WTC11 (cell line): ENCODE data around the gene FBLN7.

ENCODE experiments used
- CBFB ChIP-seq: sonication (generic); formaldehyde crosslinking; IDR thresholded peaks from 2 replicates; pipeline ENCODE4 v1.8.1; 2022; ENCODE audit warnings: mild to moderate bottlenecking, low read depth, missing genetic modification reagents
- CREB1 ChIP-seq: sonication (generic); formaldehyde crosslinking; IDR thresholded peaks from 2 replicates; pipeline ENCODE4 v1.8.0; 2023; ENCODE audit warnings: mild to moderate bottlenecking, missing genetic modification reagents
- CTCF ChIP-seq: fragments of 200-600 bp; IDR thresholded peaks from 2 replicates; pipeline ENCODE4 v1.8.0; 2022; ENCODE audit warnings: antibody characterized with exemption
- E2F4 ChIP-seq: sonication (generic); formaldehyde crosslinking; IDR thresholded peaks from 2 replicates; pipeline ENCODE4 v1.8.1; 2022; ENCODE audit warnings: low read depth, mild to moderate bottlenecking, moderate library complexity, missing genetic modification reagents, borderline replicate concordance
- ESRRA ChIP-seq: sonication (generic); formaldehyde crosslinking; IDR thresholded peaks from 2 replicates; pipeline ENCODE4 v1.8.1; 2022; ENCODE audit warnings: mild to moderate bottlenecking, missing genetic modification reagents, borderline replicate concordance
- NFYB ChIP-seq: sonication (generic); formaldehyde crosslinking; conservative IDR thresholded peaks from 2 replicates; pipeline ENCODE4 v1.8.0; 2022; ENCODE audit warnings: low read depth, missing genetic modification reagents
- SP1 ChIP-seq: sonication (generic); formaldehyde crosslinking; conservative IDR thresholded peaks from 2 replicates; pipeline ENCODE4 v1.8.1; 2022; ENCODE audit warnings: missing genetic modification reagents
- ZBTB21 ChIP-seq: sonication (generic); formaldehyde crosslinking; IDR thresholded peaks from 2 replicates; pipeline ENCODE4 v1.8.1; 2023; ENCODE audit warnings: mild to moderate bottlenecking, missing genetic modification reagents, borderline replicate concordance
- ZNF317 ChIP-seq: sonication (generic); formaldehyde crosslinking; IDR thresholded peaks from 2 replicates; pipeline ENCODE4 v1.8.1; 2023; ENCODE audit warnings: low read depth, mild to moderate bottlenecking, moderate library complexity, missing genetic modification reagents, borderline replicate concordance

GRCh38 chr2:112173646-112174319 lies 35.6 kb downstream of the FBLN7 start:
- no peak for TF ChIP-seq NFYB
- no peak for TF ChIP-seq CTCF
- no peak for TF ChIP-seq CBFB
- no peak for TF ChIP-seq ESRRA (CRISPR knock-in tag)
- no peak for TF ChIP-seq E2F4 (CRISPR knock-in tag)
- no peak for TF ChIP-seq ZNF317 (CRISPR knock-in tag)
- TF ChIP-seq ZBTB21 (CRISPR knock-in tag), result no peak
- no peak for TF ChIP-seq CREB1 (CRISPR knock-in tag)
- TF ChIP-seq SP1 (CRISPR knock-in tag), result no peak
